ENCODE measurements around the gene OSER1.

DNA sequence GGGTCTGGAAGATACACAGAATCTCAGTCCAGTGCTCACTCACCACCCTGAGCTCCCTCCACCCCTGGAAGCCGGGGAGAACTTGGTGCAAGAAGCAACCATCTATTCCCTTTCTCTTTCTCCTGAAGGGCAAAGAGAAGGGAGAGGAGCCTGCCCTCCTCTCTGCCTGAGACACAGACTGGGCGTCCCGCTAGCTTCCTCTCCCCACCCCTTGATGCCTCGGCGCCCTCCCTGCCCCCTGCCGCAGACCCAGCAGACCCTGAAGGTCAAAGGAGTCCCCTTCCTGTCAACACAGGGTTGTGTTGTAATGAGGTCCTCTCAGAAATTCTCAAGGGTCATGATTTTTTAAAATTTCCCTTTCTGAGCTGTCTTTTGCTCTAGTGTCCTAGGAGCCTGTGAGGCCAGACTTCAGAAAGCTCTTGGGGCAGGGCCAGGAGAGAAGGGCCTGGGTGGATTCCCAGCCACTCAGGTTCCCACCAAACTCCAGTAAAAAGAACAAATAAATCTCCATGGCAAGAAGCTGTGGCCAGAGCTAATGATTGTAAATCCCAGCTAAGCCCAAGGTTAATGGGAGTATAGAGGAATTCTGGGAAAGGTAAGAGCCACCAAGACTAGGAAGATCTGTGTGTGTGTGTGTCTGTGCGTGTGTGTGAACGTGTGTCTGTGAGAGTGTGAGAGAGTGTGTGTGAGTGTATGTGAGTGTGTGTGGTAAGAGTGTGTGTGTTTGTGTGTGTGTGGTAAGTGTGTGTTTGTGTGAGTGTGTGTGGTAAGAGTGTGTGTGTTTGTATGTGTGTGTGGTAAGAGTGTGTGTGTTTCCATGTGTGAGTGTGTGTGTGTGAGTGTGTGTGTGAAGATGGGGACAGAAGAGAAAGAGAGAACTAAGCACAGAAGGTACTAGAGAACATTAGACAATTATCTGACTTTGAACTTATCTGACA is 22.5 kb downstream of the OSER1 start:
- TF ChIP-seq POLR2A (IDR thresholded peaks at IDR 0.05): no peak
- no peak for TF ChIP-seq CTCF (IDR thresholded peaks at IDR 0.05)
